GM21723 (cell line): ENCODE results near the gene CEP295NL.
"Not testable (repeated sequence)": the region's sequence is repeated elsewhere in the genome, so short reads cannot be mapped to it uniquely, and the experiment has no call there.

Source experiments
- ATAC-seq: cut with Tn5 transposase; IDR thresholded peaks from one replicate; pipeline ENCODE4 v1.9.1; 2021; ENCODE audit warnings: mild to moderate bottlenecking, moderate library complexity; ENCODE audit not compliant: unreplicated experiment

Gene CEP295NL

GRCh38 chr17:78929908-78930775, 27.1 kb upstream of the CEP295NL start:
- ATAC-seq = no peak

GRCh38 chr17:78925662-78926555, 22.9 kb upstream of the CEP295NL start:
- no peak for ATAC-seq

- no peak for ATAC-seq
Observed at GRCh38 chr17:78925234-78925633, 22.2 kb upstream of the CEP295NL start, which contains the start of gene TIMP2. Gene TIMP2, minus strand, starts transcription at chr17:78925387. Its CDS starts 299 bp downstream, at chr17:78925088.

GRCh38 chr17:78924481-78925151, 21.6 kb upstream of the CEP295NL start:
- ATAC-seq = no peak

GRCh38 chr17:78923660-78924453, 20.9 kb upstream of the CEP295NL start:
- ATAC-seq = no peak

GRCh38 chr17:78922816-78923498, 20.0 kb upstream of the CEP295NL start:
- ATAC-seq = no peak

GRCh38 chr17:78921437-78921971, 18.5 kb upstream of the CEP295NL start:
- no peak for ATAC-seq

GRCh38 chr17:78920528-78920927, 17.5 kb upstream of the CEP295NL start:
- ATAC-seq = no peak

- ATAC-seq = no peak
Observed at GRCh38 chr17:78919861-78920450, 17.0 kb upstream of the CEP295NL start.

- no peak for ATAC-seq
Observed at GRCh38 chr17:78918979-78919378, 16.0 kb upstream of the CEP295NL start.

- no peak for ATAC-seq
Observed at GRCh38 chr17:78917451-78918275, 14.7 kb upstream of the CEP295NL start.

GRCh38 chr17:78915872-78916632, 13.1 kb upstream of the CEP295NL start:
- ATAC-seq = no peak

- ATAC-seq = no peak
Observed at GRCh38 chr17:78913115-78913514, 10.1 kb upstream of the CEP295NL start.

GRCh38 chr17:78912082-78912481, 9.1 kb upstream of the CEP295NL start:
- no peak for ATAC-seq

- not testable (repeated sequence) for ATAC-seq
Observed at GRCh38 chr17:78911543-78911942, 8.5 kb upstream of the CEP295NL start.

- ATAC-seq = no peak
Observed at GRCh38 chr17:78910497-78911284, 7.7 kb upstream of the CEP295NL start.

- no peak for ATAC-seq
Observed at GRCh38 chr17:78908426-78908825, 5.4 kb upstream of the CEP295NL start.
